Keratinocyte (primary cell): ENCODE results near the gene WASF2.
"Not testable (repeated sequence)": the region's sequence is repeated elsewhere in the genome, so short reads cannot be mapped to it uniquely, and the experiment has no call there.

Source experiments
- CTCF ChIP-seq, 3 experiments: IDR thresholded peaks in 1 of 3; conservative IDR thresholded peaks in 1 of 3; optimal IDR thresholded peaks in 1 of 3; 2 replicates in 2 of 3; 3 replicates in 1 of 3; pipeline versions ENCODE3 to v1.5.1; 2011; ENCODE audit warnings: low read length in 3 of 3, mild to moderate bottlenecking in 3 of 3, moderate library complexity in 2 of 3, control low read depth in 1 of 3, inconsistent platforms in 1 of 3; ENCODE audit not compliant: insufficient read depth in 2 of 3; ENCODE audit errors: extremely low read depth in 1 of 3
- EZH2 ChIP-seq: IDR thresholded peaks from one replicate; pipeline ENCODE4 v1.6.1; 2012; ENCODE audit warnings: inconsistent platforms, mild to moderate bottlenecking, low read length, moderate library complexity

- TF ChIP-seq CTCF (optimal IDR thresholded peaks at IDR 0.05 in 1 of 3, IDR thresholded peaks at IDR 0.05 in 1 of 3, conservative IDR thresholded peaks at IDR 0.05 in 1 of 3; ENCODE audit: extremely low read depth in 1 of 3, insufficient read depth in 2 of 3, low read length in 3 of 3); EZH2: not testable (repeated sequence)
Observed at GRCh38 chr1:27384797-27385196, 105.2 kb downstream of the WASF2 start.
